ENCODE measurements around the gene SSH3.

The SSH3 gene, protein sequence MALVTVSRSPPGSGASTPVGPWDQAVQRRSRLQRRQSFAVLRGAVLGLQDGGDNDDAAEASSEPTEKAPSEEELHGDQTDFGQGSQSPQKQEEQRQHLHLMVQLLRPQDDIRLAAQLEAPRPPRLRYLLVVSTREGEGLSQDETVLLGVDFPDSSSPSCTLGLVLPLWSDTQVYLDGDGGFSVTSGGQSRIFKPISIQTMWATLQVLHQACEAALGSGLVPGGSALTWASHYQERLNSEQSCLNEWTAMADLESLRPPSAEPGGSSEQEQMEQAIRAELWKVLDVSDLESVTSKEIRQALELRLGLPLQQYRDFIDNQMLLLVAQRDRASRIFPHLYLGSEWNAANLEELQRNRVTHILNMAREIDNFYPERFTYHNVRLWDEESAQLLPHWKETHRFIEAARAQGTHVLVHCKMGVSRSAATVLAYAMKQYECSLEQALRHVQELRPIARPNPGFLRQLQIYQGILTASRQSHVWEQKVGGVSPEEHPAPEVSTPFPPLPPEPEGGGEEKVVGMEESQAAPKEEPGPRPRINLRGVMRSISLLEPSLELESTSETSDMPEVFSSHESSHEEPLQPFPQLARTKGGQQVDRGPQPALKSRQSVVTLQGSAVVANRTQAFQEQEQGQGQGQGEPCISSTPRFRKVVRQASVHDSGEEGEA

DNA sequence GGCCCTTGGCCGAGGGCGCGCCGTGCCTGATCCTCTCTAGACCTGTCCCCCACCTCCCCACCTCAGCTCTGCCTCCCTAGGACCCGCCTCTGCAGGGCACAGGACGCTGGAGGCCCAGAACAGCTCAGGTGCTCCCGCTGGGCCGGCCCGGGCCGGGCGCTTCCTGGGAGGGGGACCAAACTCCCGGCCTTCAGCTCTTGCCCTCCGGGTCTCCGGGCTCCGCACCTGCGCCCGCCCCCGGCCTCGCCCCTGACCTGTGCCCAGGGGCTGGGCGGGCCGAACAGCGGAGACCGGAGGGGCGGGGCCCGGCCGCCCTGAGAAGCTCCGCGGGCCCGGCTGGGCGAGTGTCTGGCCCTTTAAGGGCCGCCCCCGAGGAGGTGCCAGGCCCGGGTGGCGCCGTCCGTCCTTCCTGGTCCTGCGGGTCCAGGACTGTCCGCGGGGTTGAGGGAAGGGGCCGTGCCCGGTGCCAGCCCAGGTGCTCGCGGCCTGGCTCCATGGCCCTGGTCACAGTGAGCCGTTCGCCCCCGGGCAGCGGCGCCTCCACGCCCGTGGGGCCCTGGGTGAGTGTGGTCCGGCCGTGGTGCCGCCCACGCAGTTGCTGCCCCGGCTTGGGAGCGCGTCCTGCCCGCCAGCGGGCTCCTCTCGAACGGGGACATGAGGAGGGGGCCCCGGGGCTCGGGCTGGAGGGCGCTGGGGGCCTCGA is at the start of gene SSH3:
Gene SSH3 (plus strand): TSS at position 399 of the 703 bp plus-strand sequence. CDS start 96 bp downstream, at position 495.
- peak; percentile 74 for DNase-seq (ENCODE audit: low spot score)

DNA sequence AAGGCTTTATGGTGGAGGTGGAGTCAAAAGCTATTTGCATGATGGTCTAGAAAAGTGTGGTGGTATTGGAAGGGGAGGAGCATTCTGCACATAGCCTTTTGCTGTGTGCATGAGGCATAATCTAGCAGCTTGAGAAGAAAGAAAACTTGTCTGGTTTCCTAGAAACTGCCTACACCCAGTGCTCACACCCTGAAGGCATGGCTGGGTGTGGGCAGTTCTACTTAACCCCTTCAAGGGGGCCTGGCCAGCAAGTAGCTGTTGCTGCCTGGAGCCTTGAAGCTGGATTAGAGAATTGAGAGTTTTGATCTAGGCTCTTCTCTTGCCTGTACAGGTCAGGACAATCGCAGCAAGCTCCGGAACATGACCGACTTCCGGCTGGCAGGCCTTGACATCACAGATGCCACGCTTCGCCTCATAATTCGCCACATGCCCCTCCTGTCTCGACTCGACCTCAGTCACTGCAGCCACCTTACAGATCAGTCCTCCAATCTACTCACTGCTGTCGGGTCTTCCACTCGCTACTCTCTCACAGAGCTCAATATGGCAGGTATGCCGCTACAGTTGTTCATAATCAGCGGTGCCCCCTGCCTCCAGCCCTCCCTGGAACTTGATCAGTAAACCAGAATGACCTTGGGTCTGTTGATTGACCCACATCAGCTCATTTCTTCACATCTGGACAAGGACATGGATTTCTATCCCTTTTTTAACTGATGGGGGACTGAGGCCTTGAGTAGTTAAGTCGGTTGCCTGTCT is 49.3 kb upstream of the SSH3 start:
- no peak for DNase-seq (ENCODE audit: low spot score)

DNA sequence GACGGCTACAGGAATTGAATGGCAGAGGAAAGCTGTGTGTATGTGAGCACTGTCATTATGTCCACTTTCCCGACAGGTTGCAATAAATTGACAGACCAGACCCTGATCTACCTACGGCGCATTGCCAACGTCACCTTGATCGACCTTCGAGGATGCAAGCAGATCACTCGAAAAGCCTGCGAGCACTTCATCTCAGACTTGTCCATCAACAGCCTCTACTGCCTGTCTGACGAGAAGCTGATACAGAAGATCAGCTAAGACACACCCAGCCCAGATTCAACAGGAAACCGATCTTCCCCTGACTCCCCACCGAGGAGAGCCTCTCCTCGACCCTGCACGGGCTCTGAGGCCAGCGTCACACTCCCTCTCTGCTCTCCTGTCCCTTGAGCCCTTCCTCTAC is 48.5 kb upstream of the SSH3 start:
- DNase-seq (ENCODE audit: low spot score), result no peak

DNA sequence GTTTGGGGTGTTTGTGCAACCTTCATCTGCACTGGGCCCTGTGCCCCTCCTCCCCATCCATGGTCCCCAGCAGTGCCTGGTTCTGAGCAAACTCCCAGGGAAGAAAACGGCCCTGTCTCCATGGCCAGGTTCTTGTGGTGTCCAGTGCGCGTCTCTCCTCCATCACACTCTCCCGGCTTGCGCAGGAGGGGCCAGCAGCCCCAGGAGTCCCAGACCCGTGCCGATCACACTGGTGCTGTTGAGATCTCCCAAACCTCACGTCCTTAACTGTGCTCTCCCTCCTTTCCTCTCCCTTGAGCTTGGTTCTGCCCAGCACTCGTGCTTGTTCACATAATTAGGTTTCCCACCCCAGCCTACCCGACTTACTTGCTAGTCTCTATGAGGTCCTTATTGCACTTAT is 48.0 kb upstream of the SSH3 start:
- DNase-seq (ENCODE audit: low spot score), result no peak

DNA sequence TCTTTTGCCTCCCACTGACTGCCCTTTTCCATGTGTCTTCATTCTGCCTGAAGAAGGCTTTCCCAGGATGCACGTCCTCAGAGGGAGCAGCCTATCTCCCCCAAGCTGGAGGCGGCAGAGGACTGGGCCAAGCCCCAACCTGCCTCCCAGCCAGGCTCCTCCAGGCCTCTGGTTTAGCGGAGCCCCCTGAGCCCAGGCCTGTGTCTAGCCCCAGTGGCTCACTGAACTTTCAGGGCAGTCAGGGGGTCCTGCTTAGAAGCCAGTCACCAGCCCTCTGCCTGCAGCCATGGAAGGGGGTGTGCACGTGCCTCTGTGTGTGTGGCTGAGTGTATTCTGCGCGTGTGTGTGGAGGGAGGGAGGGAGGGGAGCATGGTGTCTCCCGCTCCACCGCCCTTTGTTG is 47.5 kb upstream of the SSH3 start:
- DNase-seq (ENCODE audit: low spot score), result no peak

DNA sequence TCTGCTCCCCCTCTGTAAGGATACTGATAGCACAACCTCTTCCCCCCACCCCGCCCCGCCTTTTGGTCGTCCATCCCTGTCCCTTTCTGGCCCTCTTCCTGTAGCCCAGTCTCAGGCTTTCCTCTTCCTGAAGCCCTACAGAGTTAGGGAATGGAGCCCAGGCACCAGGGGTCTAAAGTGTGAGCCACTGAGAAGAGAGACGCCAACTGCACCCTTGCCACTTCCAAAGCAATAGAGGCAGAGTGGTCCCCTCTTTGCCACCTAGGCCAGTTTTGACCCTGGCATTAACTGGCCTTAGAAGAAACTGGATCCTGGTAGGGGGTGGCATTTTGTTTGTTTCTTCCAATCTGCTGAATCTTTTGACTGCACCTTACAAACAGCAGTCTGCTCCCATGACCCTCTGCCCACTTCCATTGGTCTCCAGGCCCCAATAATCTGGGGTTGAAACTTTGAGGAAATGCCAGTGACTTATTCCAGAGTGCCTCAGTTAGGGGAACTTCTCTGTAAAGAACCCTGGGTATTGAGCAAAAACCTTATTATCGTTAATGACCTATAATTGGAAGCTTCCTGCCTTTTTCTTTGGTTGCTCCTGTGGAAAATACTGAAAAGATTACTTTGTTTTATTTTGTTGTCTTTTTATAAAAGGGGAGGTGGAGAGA is 46.7 kb upstream of the SSH3 start:
- no peak for DNase-seq (ENCODE audit: low spot score)

DNA sequence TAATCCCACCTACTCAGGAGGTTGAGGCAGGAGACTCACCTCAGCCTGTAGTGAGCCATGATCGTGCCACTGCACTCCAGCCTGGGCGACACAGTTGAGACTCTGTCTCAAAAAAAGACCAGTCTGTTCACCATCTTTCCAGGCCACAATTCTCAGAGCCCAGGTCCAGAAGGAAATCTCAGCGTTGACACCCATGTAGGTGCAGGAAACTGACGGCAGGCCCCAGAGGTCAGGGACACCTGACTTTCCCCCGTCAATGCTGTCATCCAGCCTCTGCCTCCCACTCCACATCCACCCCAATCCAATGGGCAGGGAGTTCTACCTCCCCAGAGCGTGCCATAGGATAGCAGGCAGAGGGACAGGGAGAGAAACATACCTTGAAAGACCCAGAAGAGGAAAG is 42.9 kb upstream of the SSH3 start:
- DNase-seq (ENCODE audit: low spot score), result no peak

DNA sequence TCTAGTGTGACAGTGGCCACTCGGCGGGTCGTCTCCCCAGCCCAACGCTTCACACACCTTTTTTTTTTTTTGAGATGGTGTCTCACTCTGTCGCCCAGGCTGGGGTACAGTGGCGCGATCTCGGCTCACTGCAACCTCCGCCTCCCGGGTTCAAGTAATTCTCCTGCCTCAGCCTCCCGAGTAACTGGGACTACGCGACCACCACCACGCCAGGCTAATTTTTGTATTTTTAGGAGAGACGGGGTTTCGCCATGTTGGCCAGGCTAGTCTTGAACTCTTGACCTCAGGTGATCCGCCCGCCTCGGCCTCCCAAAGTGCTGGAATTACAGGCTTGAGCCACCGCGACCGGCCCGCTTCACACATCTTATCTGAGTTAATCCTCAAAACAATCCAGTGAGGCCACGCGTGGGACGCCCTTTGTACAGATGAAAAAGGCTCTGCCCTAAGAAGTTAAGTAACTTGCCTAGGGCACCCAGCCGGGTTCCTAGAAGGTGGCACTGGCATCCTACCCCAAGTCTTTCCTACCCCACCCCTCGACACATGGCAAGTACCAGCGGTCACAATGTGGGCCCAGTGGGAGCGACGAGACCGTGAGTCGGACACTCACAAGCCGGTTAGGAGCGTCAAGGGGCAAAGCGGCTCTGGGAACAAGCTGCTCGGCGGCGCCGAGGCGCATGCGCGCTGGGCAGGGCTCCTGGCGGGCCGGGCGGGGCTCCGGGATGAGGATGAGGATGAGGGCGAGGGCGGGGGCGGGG is 42.3 kb upstream of the SSH3 start:
- peak; percentile 87 for DNase-seq (ENCODE audit: low spot score)

DNA sequence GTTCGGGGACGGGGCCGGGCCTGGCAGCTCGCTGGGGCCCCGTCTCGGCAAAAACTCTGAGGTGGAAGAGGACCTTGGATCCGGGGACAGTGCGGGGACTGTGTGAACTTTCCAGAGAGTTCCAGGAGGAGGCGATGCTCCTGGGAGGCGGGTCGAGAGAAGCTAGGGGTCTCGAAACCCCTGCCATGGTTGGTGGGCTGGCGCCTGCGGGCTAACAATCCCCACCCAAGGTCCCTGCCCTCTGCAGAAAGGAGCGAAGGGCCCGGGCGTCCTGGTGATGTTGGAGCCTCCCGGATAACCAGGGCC is 41.7 kb upstream of the SSH3 start:
- no peak for DNase-seq (ENCODE audit: low spot score)

DNA sequence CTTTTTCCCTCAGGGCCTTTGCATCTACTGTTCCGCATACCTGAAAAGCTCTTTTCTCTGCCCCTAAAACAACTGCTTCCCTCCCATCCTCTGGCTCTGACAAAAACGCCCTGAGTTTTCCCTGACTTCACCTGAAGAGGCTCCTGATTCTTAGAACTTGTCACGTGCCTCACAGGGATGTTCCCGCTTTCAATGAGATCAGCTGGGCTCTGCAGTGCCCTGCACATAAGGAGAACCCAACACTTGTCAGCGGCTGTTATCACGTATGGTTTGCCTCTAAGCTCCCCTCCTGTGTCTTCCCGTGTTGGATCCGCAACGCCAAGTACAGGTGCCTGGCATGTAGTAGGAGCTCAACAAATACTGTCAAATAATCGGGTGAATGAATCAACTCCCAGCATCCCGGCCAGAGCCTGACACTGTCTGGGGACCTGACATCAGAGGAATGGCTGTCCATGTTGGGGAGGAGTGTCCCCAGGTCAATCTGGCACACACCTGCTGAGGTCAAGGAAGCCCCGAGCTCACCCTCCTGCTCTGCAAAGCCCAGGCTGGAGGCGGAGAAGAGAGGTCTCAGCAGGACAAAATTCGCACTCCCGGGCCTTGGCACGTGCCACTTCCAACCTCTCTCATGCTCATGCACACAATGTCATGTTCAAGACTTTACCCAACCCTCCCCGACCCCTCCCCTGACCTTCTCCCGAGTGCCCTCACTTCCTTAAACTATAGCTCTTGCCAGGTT is 41.2 kb upstream of the SSH3 start:
- DNase-seq (ENCODE audit: low spot score), result no peak

DNA sequence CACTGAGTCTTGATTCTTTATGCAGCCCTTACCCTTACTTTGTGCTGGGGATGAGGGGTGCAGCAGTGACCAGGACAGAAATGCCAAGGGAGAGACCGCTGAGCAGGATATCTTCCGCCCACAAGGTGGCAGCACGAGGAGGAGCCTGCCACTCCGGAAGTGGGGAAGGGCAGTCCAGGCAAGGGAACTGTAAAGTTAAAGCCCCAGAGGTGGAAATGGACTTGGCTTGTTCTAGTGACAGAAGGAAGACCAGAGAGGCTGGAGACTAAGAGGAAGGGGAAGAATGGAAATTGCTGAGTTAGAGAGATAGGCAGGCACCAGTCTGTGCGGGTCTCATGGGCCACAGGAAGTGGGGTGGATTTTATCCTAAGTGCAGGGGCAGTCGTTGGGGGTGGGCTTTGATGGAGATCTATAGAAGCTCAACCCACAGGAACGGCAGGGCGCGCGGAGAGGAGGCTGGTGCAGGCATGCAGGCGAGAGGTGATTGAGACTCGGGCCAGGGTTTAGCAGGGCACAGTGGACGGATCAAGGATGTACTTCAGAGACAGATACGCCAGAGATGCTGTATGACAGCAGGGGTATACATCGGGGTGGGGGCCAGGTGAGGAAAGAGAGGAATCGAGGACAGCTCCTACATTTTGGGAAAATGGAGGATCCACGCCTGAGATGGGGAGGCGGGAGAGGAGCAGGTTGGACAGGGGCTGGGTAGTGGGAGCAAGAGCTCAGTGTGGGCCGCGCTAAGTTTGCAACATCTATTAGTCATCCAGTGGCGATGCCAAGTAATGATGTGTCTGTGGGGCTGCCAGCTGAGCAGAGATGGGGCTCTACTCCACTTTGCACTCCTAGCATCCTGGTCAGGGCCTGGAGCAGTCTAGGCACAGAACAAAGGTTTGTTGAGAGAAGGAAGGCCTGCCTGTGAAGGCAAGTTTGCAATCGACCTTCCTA is 40.3 kb upstream of the SSH3 start:
- DNase-seq (ENCODE audit: low spot score), result peak; percentile 78

DNA sequence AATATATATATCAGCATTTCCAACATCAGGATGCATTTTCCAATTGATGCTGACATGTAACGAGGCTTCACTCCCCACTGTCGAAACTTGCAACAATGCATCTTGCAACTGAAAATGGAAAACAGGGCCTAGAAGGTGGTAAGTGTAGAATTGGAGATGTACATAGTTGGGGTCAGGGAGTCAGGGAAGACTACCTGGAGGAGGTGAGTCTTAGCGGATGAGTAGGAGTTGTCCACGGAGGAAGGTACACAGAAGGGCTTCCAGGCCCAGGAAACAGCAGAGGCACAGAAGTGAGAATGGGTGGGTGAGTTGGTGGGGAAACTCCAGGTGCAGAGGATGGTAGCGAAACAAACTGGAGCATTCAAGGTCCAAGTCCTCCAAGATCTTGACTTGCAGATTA is 39.1 kb upstream of the SSH3 start:
- no peak for DNase-seq (ENCODE audit: low spot score)

DNA sequence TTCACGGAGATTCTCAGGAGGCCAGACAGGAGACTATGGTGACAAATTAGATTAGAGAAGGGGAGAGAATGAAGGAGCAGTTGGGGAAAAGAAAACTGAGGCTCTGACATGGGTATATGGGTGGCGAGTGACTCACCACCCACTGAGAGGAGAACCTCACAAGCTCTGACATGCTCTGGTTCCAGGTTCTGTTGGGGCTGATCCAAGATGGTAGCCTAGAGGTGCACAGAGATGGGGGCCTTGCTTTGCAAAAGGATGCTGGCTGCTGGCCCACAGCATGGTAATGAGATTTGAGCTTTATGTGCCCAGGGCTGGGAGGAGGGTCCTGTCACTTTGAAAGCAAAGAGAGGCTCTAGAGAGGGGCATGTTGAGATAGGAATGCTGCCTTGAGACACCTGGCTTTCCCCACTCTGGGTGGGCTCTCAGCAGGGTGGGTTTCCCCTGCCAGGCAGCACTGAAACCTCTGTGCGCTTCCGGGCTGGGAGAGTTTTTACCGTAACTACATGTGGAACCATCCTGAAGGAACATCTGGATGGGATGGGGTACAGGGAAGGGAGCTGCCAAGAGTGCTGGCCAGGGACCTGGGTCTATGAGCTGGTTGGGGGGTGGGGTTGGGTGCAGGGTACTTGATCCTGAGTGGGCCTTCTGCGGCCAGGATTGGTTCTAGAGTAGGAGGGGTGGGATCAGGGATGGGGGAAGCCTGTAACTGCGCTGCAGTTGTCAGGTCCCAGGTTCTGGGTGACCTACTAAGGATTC is 38.3 kb upstream of the SSH3 start:
- DNase-seq (ENCODE audit: low spot score), result no peak

DNA sequence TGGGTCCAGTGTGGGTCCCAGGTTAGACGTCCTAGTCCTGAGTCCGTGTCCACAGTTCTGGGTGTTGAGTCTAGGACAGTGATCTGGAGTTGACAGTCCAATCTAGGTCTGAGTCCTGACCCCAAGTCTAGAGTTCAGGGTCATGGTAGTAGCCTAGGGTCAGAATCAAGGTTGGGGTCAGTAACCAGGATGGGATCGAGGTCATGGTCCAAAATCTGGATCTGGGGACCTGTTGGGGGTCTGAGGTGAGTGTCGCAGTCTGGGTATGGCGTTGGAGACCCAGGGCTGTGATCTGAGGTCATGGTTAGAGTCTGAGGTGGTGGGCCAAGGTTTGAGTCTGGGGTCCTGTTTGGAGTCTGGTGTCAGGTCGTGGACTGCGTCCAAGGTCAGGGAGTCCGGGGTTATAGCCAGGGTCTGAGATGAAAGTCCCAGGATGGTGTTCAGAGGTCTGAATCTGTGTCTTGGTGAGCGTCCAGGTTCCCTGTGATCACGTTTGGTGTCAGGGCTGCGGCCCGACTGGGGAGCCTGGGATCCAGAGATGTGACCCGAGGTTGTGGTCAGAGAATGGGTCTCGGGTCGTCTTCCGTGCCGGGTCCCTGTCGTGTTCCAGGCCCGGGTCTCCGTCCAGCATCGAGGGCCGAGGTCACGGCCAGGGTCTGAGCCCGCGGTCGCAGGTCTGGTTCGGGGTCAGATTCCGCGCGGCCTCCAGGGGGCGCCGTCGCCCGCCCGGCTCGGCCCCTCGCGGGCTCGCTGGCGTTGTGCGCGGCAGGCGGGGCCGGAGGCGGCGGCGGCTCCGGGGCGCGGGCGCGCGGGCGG is 37.5 kb upstream of the SSH3 start:
- DNase-seq (ENCODE audit: low spot score), result peak; percentile 87

DNA sequence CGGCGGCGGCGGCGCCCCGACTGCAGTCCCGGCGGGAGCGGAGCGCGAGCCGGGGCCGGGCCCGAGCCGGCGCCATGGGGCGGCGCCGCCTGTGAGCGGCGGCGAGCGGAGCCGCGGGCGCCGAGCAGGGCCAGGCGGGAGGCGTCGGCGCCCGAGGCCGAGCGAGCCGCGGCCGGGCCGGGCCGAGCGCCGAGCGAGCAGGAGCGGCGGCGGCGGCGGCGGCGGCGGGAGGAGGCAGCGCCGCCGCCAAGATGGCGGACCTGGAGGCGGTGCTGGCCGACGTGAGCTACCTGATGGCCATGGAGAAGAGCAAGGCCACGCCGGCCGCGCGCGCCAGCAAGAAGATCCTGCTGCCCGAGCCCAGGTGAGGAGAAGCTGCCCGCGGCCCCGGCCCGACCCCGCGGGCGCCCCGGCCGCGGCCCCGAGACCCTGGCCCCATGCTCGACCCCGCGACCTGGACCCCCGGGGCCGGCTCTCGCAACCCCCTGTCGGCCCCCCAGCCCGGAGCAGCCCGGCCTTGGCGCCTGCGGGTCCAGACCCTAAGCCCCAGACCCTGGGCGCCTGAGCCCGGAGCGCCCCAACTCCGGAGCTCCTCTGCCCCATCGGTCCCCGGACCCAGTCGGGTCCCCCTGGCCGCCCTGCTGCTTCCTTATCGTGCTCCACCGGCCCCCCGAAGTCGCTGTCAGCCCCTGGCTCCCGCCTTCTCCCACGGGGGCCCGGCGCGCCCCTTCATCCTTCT is 36.7 kb upstream of the SSH3 start, which contains the start of gene GRK2:
Gene GRK2 (plus strand): TSS at position 25 of the 739 bp plus-strand sequence. CDS start 227 bp downstream, at position 252.
- DNase-seq (ENCODE audit: low spot score), result no peak

DNA sequence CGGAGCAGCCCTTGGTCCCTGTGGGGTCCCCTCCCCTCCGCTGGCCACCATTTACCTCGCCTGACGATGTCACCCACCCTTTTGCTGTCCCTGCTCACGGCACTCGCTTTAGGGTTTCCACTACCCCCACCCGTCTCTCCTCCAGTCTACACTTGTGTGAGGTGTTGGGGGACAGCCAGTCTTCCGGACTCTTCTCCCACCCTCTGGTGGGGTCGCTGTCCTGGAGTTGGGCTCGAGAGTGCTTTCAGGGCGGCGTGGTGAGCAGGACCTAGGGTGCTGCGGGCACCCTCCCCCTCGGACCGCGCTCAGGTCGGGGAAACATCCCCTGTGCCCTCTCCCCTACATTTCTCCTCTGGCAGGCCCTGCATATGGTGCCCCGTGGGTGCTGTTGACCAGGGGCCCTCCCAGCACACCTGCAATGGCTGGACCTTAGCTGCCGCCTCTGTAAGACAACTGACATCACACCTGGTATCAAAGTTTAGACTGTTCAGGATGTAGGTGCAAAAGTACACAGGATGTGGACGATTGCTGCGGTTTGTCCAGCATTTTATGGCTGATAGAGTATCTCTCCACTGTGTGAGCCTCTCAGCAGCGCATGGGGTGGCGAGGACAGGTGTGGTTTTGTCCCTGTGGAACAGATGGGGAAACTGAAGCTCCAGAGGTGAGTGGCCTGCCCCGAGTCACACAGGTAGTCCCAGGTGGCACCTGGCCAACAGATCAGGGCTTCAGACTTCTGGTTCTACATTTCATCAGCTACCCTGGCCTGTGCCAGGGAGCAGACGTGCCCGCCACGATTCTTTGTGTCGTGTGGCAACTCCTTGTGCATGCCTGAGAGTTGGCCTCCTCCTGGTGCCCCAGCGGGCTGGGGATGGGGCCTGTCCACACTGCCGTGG is 35.9 kb upstream of the SSH3 start:
- no peak for DNase-seq (ENCODE audit: low spot score)

Measured in ecto neural progenitor cell (in vitro differentiated cells).